Psoas muscle (tissue), 8 donors: Measurements from ENCODE around the gene CCL4. TPM values are rescaled to one million over a fixed set of nuclear protein-coding genes. Genes with fewer than 3 reads are reported as not detected.
"Not testable (repeated sequence)": the region's sequence is repeated elsewhere in the genome, so short reads cannot be mapped to it uniquely, and the experiment has no call there.

Experiments used
- ATAC-seq, 4 donors: fragments of 200-7000 bp; cut with Tn5 transposase; one replicate each; pipeline ENCODE4 v1.9.1; 2020; ENCODE audit warnings: moderate library complexity in 3 of 4, mild to moderate bottlenecking in 2 of 4
- DNase-seq, 2 donors: peaks; one replicate each; pipeline ENCODE4 v3.0.0-alpha.2; 2020
- H3K27ac ChIP-seq: fragments of 200-600 bp; one replicate; pipeline ENCODE4 v1.8.0; 2022
- H3K27me3 ChIP-seq, 3 donors: fragments of 200-600 bp in 1 of 3; one replicate each; pipeline versions ENCODE4 v1.6.1 to v1.8.0; 2013 to 2022; ENCODE audit warnings: low read length in 2 of 3, mild to moderate bottlenecking in 2 of 3, moderate library complexity in 1 of 3; ENCODE audit not compliant: insufficient read depth in 3 of 3
- H3K36me3 ChIP-seq, 2 donors: fragments of 200-600 bp in 1 of 2; one replicate each; pipeline versions ENCODE4 v1.6.1 to v1.8.0; 2013 to 2022; ENCODE audit warnings: low read depth in 1 of 2, mild to moderate bottlenecking in 1 of 2, moderate library complexity in 1 of 2; ENCODE audit not compliant: insufficient read depth in 1 of 2
- H3K4me1 ChIP-seq: fragments of 200-600 bp; one replicate; pipeline ENCODE4 v1.8.0; 2022
- H3K4me3 ChIP-seq: fragments of 200-600 bp; one replicate; pipeline ENCODE4 v1.8.0; 2022; ENCODE audit warnings: mild to moderate bottlenecking
- H3K9me3 ChIP-seq: fragments of 200-600 bp; one replicate; pipeline ENCODE4 v1.8.0; 2022
- WGBS, 3 donors: extraction: QIAGEN DNeasy Blood & Tissue Kit; methylation state at CpG; one replicate each; pipeline versions ENCODE4 v1.1.6 to v1.1.7; 2013; 5-methylcytosine and 5-hydroxymethylcytosine counted together
- intact Hi-C, 2 donors: fragments of 100-400 bp; cut with DNase I; formaldehyde crosslinking; loops; one replicate each; pipeline versions ENCODE4 v1.11.0 to v1.14.2; 2022
- long read RNA-seq, 2 donors: library from polyadenylated mRNA; unstranded; transcript quantifications; one replicate each; pipeline ENCODE4 v2.0.0, GENCODE V29; 2021
- polyA plus RNA-seq, 3 donors: library from polyadenylated mRNA; stranded (reverse); fragments of 200-250 nt; gene quantifications; one replicate each; pipeline ENCODE4 v1.2.3, GENCODE V29; 2013
- total RNA-seq, 4 donors: library from RNA; stranded (reverse); fragmentation: NEBNext Ultra II Directional in 2 of 4; extraction: Animal tissue kit (Norgen Biotek cat#: 25700) in 2 of 4; gene quantifications; one replicate each; pipeline versions ENCODE4 v1.2.1 to v1.2.4, GENCODE V29; 2021 to 2023
- TF ChIP-seq, protein P1 (sequence below): fragments of 200-600 bp; IDR thresholded peaks from one replicate; pipeline ENCODE4 v1.8.0; 2022; ENCODE audit warnings: antibody characterized with exemption
- donor health status: healthy with polysubstance abuse.
- donor health status: DM: no; HTN: no; CAD: no; lungs with moderate emphysema.
- donor health status: Bipolar disorder and iron deficiency.
- donor health status: healthy.
- donor health status: DM: yes; HTN: yes; CAD: no.
- donor health status: DM: no; HTN: no; CAD: no.
- donor health status: DM: no; HTN: no; CAD: no.
- donor health status: DM: yes; HTN: yes; CAD: no.

The CCL4 gene
- total RNA-seq (1 to 10 TPM in 1 of 4 donors, under 1 TPM in 3; 0.41 to 2.2 (median 0.56) TPM), polyA plus RNA-seq (under 1 TPM; 0.13 to 0.40 (median 0.20) TPM)
- long read RNA-seq, donor 1, partial matches to known transcripts, result 0 of 2 reads
- long read RNA-seq, donor 1, other reads (novel, unspliced or antisense), result 0 of 2 reads
- long read RNA-seq, donor 2, result 0 reads

DNA sequence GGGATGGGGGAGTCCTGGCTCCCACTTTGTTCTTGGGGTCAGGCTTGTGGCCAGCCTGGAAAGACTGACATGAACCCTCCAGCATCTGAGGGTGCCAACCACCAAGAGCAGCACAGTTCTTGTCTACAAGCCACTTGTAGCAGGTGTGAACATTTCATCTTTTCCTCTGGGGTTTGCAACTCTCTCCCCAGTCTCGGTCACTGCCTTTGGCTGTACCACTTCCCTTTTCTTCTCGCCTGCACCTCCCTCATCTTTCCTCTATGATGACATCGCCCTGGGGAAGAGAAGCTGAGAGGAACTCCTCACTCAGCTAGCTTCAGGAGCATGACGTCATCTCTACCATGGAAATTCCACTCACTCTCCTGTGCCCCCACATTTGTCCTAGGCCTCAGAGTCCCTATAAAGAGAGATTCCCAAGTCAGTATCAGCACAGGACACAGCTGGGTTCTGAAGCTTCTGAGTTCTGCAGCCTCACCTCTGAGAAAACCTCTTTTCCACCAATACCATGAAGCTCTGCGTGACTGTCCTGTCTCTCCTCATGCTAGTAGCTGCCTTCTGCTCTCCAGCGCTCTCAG is at the start of gene CCL4:
TSS of gene CCL4 (plus strand) at position 427 of the 575 bp plus-strand sequence. CDS start at position 506, 79 bp downstream.
- H3K4me3 ChIP-seq, H3K4me1 ChIP-seq, H3K9me3 ChIP-seq, H3K27ac ChIP-seq, H3K27me3 ChIP-seq, DNase-seq, H3K36me3 ChIP-seq, intact Hi-C loops: not testable (repeated sequence)
- peak in 1 of 4 donors; percentile 37 for ATAC-seq
- WGBS, 3 donors, result 58 to 77% (median 65%) methylated on average over 6 of the region's 6 CpGs

DNA sequence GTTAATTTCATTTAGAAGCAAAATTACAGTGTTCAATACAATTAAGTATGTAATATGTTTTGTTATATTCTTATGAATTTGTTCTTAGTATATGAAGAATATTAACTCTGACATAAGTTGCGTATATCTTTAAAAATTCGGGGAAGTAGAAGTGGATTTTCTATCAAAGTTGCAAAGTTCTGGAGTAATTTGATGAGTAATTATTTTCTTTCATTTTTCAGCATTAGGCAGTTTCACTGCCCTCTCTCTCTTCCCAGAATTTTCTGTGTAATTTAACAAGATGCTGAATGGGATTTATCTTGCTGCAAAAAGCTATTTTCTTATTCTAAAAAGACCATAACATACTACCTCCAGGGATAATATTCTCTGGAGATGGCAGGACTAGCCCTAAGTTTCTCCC is 48.5 kb upstream of the CCL4 start:
- Histone ChIP-seq H3K4me3 (no peak overlapping the region), H3K9me3 (peaks cover 5% of the 10 kb centered on the region), H3K36me3 (no peaks in the 10 kb centered on the region), H3K27me3 (no peaks in the 10 kb centered on the region), H3K27ac (no peak overlapping the region), H3K4me1 (no peaks in the 10 kb centered on the region)
- TF ChIP-seq, protein P1, sequence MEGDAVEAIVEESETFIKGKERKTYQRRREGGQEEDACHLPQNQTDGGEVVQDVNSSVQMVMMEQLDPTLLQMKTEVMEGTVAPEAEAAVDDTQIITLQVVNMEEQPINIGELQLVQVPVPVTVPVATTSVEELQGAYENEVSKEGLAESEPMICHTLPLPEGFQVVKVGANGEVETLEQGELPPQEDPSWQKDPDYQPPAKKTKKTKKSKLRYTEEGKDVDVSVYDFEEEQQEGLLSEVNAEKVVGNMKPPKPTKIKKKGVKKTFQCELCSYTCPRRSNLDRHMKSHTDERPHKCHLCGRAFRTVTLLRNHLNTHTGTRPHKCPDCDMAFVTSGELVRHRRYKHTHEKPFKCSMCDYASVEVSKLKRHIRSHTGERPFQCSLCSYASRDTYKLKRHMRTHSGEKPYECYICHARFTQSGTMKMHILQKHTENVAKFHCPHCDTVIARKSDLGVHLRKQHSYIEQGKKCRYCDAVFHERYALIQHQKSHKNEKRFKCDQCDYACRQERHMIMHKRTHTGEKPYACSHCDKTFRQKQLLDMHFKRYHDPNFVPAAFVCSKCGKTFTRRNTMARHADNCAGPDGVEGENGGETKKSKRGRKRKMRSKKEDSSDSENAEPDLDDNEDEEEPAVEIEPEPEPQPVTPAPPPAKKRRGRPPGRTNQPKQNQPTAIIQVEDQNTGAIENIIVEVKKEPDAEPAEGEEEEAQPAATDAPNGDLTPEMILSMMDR, result no peak
- intact Hi-C loops, result no loop called here
- DNase-seq (no peak), ATAC-seq (no peak)
- WGBS, 3 donors, result 81 to 88% (median 87%) methylated on average over 2 of the region's 2 CpGs

DNA sequence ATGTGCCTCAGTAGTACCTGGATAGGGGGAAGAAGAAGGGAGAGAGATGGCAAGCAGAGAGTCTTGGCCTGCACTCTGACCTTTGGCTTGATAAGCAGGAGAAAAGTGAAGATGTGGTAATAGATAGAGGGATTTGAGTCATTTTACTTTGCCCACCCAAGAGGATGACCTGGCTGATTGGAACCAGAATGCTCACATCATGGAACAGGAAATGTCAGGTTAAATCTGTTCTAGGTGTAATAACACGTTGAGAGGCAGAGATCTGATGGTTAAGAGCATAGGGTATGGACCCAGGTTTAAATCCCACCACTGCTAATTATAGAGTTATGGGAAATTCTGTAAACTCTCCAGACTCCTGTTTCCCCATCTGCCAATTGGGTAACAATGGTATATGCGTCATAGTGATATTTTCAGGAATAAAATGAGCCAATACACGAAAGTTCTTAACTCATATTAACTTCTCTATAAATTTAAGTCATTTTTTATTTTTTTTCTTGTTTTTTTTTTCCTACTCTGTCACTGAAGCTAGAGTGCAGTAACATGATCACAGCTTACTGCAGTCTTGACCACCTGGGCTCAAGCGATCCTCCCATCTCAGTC is 47.6 kb upstream of the CCL4 start:
- intact Hi-C loops, result no loop called here
- H3K9me3 ChIP-seq, result peaks cover 5% of the 10 kb centered on the region
- H3K36me3 ChIP-seq, result no peaks in the 10 kb centered on the region
- WGBS, 3 donors, result 69 to 76% (median 69%) methylated on average over 4 of the region's 4 CpGs
- no peaks in the 10 kb centered on the region for H3K4me1 ChIP-seq
- no peak overlapping the region for H3K4me3 ChIP-seq
- TF ChIP-seq, protein P1, result no peak
- DNase-seq (no peak), ATAC-seq (no peak)
- no peaks in the 10 kb centered on the region for H3K27me3 ChIP-seq
- no peak overlapping the region for H3K27ac ChIP-seq

DNA sequence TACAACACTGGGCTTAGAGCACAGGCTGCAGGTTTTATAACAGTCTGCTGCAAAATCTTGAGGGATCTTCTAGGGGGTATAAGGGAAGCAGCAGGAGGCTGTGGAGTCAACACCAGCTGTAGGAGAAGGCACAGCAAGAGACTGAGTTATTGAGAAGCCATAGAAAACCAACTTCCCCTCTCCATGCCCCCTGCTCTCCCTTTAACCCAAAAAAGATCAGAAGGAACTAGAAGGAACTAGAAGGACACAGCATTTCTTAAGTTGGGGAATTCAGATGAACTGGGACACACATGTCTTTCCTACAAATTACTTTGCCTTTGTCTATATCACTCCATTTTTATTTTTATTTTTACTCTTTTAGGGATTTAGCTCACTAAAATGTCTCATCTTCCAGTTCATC is 45.7 kb upstream of the CCL4 start:
- H3K4me1 ChIP-seq, result no peaks in the 10 kb centered on the region
- ATAC-seq, result no peak
- intact Hi-C loops, result no loop called here
- no peak overlapping the region for H3K4me3 ChIP-seq
- H3K9me3 ChIP-seq, result no peaks in the 10 kb centered on the region
- no peaks in the 10 kb centered on the region for H3K36me3 ChIP-seq
- TF ChIP-seq, protein P1, result no peak
- H3K27ac ChIP-seq, result no peak overlapping the region
- DNase-seq, result no peak
- H3K27me3 ChIP-seq, result no peaks in the 10 kb centered on the region

DNA sequence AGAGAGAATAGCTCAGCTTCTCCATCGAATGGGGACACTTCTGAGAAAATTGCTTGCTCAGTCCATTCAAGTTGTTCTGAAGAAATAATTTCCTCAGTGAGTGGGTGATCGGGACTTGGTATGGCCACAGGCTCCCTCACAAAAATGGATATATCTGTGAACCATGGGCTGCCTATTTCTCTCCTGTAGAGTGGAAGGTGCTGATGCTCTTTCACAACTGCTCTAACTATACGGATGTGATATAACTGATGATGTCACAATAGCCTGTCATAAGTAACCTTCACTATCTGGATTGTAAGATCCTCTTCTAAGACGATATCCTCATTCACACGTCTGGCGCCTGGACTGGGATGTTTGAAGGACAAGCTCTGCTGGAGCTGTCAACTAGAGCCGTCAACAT is 44.2 kb upstream of the CCL4 start:
- H3K36me3 ChIP-seq, result no peaks in the 10 kb centered on the region
- H3K9me3 ChIP-seq, result no peaks in the 10 kb centered on the region
- H3K27ac ChIP-seq, result no peak overlapping the region
- TF ChIP-seq, protein P1, result no peak
- no peak overlapping the region for H3K4me3 ChIP-seq
- intact Hi-C loops, result no loop called here
- ATAC-seq (no peak), DNase-seq (no peak)
- H3K27me3 ChIP-seq, result no peaks in the 10 kb centered on the region
- H3K4me1 ChIP-seq, result no peaks in the 10 kb centered on the region
- 82 to 90% (median 88%) methylated on average over 7 of the region's 7 CpGs for WGBS, 3 donors
